ENCODE measurements around the gene ZNF563. TPM values are rescaled to one million over a fixed set of nuclear protein-coding genes. Genes with fewer than 3 reads are reported as not detected.

ZNF563 gene
- total RNA-seq, 1 experiment from 2014 or later = 1.1 TPM

DNA sequence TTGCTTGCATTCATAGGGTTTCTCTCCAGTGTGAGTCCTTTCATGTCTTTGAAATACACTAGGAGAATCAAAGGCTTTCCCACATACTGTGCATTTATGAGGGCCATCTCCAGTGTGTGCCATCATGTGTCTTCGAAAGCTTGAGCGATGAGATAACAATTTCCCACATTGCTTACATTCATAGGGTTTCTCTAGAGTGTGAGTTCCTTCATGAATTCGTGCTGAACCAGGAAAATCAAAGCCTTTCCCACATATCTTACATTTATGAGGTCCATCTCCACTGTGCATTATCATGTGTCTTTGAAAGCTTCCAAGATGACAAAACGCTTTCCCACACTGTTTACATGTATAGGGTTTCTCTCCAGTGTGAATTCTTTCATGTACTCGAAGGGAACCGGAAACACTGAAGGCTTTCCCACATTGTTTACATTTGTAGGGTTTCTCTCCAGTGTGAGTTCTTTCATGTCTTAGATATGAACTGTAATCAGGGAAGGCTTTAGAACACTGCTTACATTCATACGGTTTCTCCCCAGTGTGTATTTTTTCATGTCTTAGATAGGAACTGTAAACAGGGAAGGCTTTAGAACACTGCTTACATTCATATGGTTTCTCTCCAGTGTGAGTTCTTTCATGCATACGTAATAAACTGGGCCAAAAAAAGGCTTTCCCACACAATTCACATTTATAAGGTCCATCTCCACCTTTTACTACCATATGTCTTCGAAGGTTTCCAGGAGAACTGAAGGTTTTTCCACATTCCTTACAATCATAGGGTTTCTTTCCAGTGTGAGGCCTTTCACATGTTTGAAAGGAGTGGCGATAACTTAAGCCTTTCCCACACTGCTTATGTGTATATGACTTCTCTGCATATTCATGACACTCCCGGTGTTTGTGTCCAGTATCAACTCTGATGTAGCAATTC is 60.2 kb downstream of the ZNF563 start:
- DNase-seq (no peak), ATAC-seq (no peak)
- peaks cover 69% of the 10 kb centered on the region for H3K9me3 ChIP-seq (ENCODE audit: low read length)
- H3K9me2 ChIP-seq (replicated peaks; ENCODE audit: low read length) = no peaks in the 10 kb centered on the region
- peaks cover 78% of the 10 kb centered on the region for H3K36me3 ChIP-seq (ENCODE audit: low read depth, low read length)
- no TSS peak for BruUV-seq (replicated peaks)
- POLR2A ChIA-PET (ENCODE audit: unreplicated experiment) = no interaction called here
- no peaks in the 10 kb centered on the region for H3K4me1 ChIP-seq (ENCODE audit: insufficient read depth, low read length)
- no peak overlapping the region for H3K27ac ChIP-seq (ENCODE audit: low read length)
- H2AFZ ChIP-seq (ENCODE audit: low read length) = no peak overlapping the region
- no peak overlapping the region for H3K4me2 ChIP-seq (ENCODE audit: low read length)
- H3K4me3 ChIP-seq (ENCODE audit: low read length) = peak overlapping the region; percentile 16; the same call in 1 of the 2 replicates
- no peaks in the 10 kb centered on the region for H3K27me3 ChIP-seq (ENCODE audit: low read length)
- TF ChIP-seq, protein P1, sequence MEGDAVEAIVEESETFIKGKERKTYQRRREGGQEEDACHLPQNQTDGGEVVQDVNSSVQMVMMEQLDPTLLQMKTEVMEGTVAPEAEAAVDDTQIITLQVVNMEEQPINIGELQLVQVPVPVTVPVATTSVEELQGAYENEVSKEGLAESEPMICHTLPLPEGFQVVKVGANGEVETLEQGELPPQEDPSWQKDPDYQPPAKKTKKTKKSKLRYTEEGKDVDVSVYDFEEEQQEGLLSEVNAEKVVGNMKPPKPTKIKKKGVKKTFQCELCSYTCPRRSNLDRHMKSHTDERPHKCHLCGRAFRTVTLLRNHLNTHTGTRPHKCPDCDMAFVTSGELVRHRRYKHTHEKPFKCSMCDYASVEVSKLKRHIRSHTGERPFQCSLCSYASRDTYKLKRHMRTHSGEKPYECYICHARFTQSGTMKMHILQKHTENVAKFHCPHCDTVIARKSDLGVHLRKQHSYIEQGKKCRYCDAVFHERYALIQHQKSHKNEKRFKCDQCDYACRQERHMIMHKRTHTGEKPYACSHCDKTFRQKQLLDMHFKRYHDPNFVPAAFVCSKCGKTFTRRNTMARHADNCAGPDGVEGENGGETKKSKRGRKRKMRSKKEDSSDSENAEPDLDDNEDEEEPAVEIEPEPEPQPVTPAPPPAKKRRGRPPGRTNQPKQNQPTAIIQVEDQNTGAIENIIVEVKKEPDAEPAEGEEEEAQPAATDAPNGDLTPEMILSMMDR (conservative IDR thresholded peaks at IDR 0.05; ENCODE audit: low read depth, low read length) = no peak
- TF ChIP-seq EZH2 (IDR thresholded peaks at IDR 0.05; ENCODE audit: low read length, unreplicated experiment) (no peak), EZH2phosphoT487 (IDR thresholded peaks at IDR 0.05; ENCODE audit: borderline replicate concordance, low read length) (no peak)
- H3K79me2 ChIP-seq (ENCODE audit: low read length) = no peaks in the 10 kb centered on the region
- CTCF ChIA-PET = no interaction called here
- intact Hi-C loops (cut with micrococcal nuclease) = no loop called here
- H4K20me1 ChIP-seq (ENCODE audit: low read length) = no peaks in the 10 kb centered on the region
- no peak overlapping the region for H3K9ac ChIP-seq (ENCODE audit: low read length)
- H3F3A ChIP-seq (ENCODE audit: low read length, unreplicated experiment) = no peaks in the 10 kb centered on the region

DNA sequence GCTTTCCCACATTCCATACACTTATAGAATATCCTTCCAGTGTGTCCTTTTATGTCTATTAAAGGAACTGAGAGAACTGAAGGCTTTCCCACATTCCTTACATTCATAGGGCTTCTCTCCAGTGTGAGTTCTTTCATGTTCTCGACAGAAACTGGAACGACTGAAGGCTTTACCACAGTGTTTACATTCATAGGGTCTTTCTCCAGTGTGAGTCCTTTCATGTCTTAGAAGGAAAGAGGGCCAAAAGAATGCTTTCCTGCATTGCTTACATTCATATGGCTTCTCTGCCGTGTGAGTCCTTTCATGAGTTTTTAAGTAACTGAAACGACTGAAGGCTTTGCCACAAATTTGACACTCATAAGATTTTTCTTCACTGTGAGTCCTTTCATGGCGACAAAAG is 61.0 kb downstream of the ZNF563 start:
- TF ChIP-seq EZH2phosphoT487 (IDR thresholded peaks at IDR 0.05; ENCODE audit: borderline replicate concordance, low read length) (no peak), EZH2 (IDR thresholded peaks at IDR 0.05; ENCODE audit: low read length, unreplicated experiment) (no peak)
- TF ChIP-seq, protein P1 (conservative IDR thresholded peaks at IDR 0.05; ENCODE audit: low read depth, low read length) = no peak
- no peaks in the 10 kb centered on the region for H3K27me3 ChIP-seq (ENCODE audit: low read length)
- no peak overlapping the region for H3K9ac ChIP-seq (ENCODE audit: low read length)
- ATAC-seq (no peak), DNase-seq (no peak)
- H3K36me3 ChIP-seq (ENCODE audit: low read depth, low read length) = peaks cover 70% of the 10 kb centered on the region
- intact Hi-C loops (cut with micrococcal nuclease) = no loop called here
- BruUV-seq (replicated peaks) = TSS peak; percentile 13
- CTCF ChIA-PET = no interaction called here
- no peak overlapping the region; the same call in 1 of the 2 replicates for H3K4me3 ChIP-seq (ENCODE audit: low read length)
- no peaks in the 10 kb centered on the region for H4K20me1 ChIP-seq (ENCODE audit: low read length)
- no peaks in the 10 kb centered on the region for H3K4me1 ChIP-seq (ENCODE audit: insufficient read depth, low read length)
- no peak overlapping the region for H3K4me2 ChIP-seq (ENCODE audit: low read length)
- H3K79me2 ChIP-seq (ENCODE audit: low read length) = no peaks in the 10 kb centered on the region
- H3K27ac ChIP-seq (ENCODE audit: low read length) = no peak overlapping the region
- no peak overlapping the region for H2AFZ ChIP-seq (ENCODE audit: low read length)
- POLR2A ChIA-PET (ENCODE audit: unreplicated experiment) = no interaction called here
- H3K9me2 ChIP-seq (replicated peaks; ENCODE audit: low read length) = no peaks in the 10 kb centered on the region
- peaks cover 61% of the 10 kb centered on the region for H3K9me3 ChIP-seq (ENCODE audit: low read length)
- no peaks in the 10 kb centered on the region for H3F3A ChIP-seq (ENCODE audit: low read length, unreplicated experiment)

DNA sequence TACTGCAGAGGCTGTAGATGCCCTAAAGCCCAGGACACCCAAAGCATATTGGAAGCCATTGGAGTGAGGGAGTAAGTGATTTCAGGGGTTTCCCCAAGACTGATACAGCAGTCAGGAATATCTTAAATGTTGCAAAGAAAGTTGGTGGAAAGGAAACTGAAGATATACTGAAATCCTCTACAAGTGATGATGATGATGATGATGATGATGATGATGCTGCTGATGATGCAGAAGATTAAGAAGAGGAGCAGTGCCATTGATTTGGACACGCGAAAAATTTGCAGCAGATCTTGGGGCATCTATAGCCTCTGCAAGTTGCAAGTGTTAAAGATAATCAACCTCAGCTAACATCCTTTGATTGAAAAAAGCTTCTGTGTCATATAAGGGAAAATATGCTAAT is 62.6 kb downstream of the ZNF563 start:
- ChIA-PET CTCF (no interaction called here), POLR2A (ENCODE audit: unreplicated experiment) (no interaction called here)
- TF ChIP-seq EZH2phosphoT487 (IDR thresholded peaks at IDR 0.05; ENCODE audit: borderline replicate concordance, low read length) (no peak), EZH2 (IDR thresholded peaks at IDR 0.05; ENCODE audit: low read length, unreplicated experiment) (no peak)
- TF ChIP-seq, protein P1 (conservative IDR thresholded peaks at IDR 0.05; ENCODE audit: low read depth, low read length) = no peak
- H3K4me3 ChIP-seq (ENCODE audit: low read length) = no peak overlapping the region
- H3K79me2 ChIP-seq (ENCODE audit: low read length) = no peaks in the 10 kb centered on the region
- BruUV-seq (replicated peaks) = no TSS peak
- no peak overlapping the region for H2AFZ ChIP-seq (ENCODE audit: low read length)
- no peak overlapping the region for H3K27ac ChIP-seq (ENCODE audit: low read length)
- H3K9me2 ChIP-seq (replicated peaks; ENCODE audit: low read length) = no peaks in the 10 kb centered on the region
- no peak overlapping the region for H3K4me2 ChIP-seq (ENCODE audit: low read length)
- no peak overlapping the region for H3K9ac ChIP-seq (ENCODE audit: low read length)
- H4K20me1 ChIP-seq (ENCODE audit: low read length) = no peaks in the 10 kb centered on the region
- no peaks in the 10 kb centered on the region for H3K4me1 ChIP-seq (ENCODE audit: insufficient read depth, low read length)
- DNase-seq = no peak
- H3K27me3 ChIP-seq (ENCODE audit: low read length) = no peaks in the 10 kb centered on the region
- intact Hi-C loops (cut with micrococcal nuclease) = no loop called here
- peaks cover 49% of the 10 kb centered on the region for H3K9me3 ChIP-seq (ENCODE audit: low read length)
- no peaks in the 10 kb centered on the region for H3F3A ChIP-seq (ENCODE audit: low read length, unreplicated experiment)
- ATAC-seq = no peak
- peaks cover 55% of the 10 kb centered on the region for H3K36me3 ChIP-seq (ENCODE audit: low read depth, low read length)

Measured in PC-3 (cell line).